RPMI8226 (cell line): ENCODE measurements around the gene CDH20.

Experiments used
- DNase-seq: peaks from one replicate; pipeline ENCODE4 v3.0.0-alpha.2; 2015

Gene CDH20

DNA sequence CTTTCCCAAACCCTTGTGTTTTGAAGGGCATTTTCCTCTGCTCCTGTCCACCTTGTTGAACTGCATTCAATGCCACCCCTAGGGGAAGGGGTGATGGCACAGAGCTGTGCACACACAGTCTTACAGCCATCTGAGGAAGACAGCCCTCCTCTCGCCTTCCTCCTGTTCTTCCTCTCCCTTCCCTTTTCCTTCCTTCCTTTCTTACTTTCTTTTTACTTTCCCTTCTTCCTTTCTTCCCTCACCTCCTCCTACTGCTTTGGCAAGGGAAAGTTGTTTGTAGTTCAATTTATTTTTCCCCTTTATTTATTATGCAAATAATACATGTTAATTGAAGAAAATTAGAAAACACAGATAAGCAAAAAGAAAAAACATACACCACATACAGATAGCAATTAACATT is 99.4 kb downstream of the CDH20 start:
- no peak for DNase-seq

- DNase-seq, result peak; percentile 26
Measured at GRCh38 chr18:61435064-61435652, 101.9 kb downstream of the CDH20 start.

DNA sequence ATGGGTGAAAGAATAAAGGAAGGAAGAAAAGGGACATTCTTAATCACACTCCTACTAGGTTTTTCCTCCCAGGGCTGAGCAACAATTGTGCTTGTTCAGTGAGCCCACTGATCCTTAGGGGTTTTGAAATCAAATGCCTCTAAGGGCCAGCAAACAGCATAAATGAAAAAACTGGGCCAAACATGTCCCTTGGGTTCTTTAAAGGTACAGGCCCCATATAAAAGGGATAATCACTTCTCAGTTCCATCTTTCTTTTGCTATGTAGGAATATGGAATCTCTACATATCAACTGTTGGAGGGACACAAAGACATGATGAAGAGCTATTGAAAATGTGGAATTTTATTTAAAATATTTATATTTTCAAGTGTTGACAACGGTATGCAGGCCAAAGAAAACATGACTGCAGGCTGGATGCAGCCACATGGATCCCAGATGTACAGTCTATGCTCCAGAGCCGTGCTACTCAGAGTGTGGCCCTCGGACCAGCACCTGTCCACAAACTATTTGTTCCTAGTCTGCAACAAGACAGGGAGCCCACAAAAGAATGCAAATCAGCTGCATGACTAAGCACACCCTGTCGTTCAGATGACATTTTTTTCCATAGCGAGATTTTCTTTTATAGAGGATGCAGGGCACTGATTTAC is 110.0 kb downstream of the CDH20 start:
- no peak for DNase-seq

- no peak for DNase-seq
Measured at GRCh38 chr18:61448316-61448715, 115.1 kb downstream of the CDH20 start.

DNA sequence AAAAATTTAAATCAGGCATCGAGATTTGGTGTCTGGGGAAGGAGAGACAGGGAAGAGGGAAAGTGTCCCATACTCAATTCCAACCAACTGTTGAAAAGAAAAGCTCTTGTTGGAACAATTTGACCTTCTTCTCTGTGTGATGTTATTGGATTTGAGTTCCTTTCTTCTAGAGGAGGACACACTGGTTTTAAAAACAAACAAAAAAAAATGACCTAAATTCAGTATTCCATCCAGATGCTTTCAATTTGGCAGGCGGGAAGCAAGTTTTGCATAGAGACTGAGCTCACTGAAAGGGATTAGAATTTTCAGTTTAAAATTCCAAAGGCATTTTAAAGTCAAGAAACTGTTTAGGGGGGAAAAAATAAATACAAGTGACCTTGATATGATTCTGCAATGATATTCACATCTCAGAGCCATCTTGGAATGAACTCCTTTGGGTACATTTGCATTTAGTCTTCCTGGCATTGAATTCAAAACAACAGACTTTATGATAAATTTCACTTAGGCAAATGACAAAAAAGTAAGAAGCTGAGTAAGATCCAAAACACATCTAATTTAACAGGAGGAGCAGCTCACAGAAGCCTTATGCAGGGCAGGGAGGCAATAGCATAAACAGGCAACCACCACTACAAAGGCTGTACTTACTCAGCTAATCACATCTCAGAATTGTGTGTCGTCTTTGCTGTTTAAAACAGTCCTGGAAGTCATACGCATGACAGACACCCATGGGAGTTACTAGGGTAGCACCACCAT is 126.8 kb downstream of the CDH20 start:
- DNase-seq, result no peak

- DNase-seq, result no peak
Measured at GRCh38 chr18:61464551-61465142, 131.4 kb downstream of the CDH20 start.

- DNase-seq, result no peak
Measured at GRCh38 chr18:61466736-61467135, 133.5 kb downstream of the CDH20 start.

DNA sequence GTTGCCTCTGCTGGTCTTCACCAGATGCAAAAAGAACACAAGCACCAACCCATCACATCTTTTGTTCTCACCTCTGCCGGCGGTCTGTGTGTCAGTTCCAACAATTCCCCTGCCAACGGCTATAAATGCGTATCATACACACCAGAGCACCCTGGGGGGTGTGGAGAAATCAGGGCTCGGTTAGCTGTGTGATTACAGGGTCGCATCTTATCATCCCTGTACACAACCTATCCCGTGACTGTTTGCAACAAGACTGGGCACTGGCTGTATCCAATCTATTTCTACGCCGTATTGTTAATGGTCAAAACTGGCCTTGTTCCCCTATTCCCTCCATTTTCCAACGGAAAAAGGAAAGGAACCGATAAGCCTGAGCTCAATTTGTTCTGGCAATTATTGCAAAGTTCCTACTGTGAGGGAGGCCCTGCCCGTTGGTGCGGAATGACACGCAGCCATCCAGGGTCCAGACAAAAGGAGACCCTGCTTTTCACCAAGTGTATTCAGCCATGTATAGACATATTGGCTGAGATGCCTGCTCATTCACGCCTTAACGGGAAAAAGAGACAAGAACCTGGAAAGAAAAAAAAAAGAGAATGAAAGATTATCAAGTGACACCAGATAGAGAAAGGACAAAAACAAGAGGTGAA is 136.9 kb downstream of the CDH20 start:
- no peak for DNase-seq

DNA sequence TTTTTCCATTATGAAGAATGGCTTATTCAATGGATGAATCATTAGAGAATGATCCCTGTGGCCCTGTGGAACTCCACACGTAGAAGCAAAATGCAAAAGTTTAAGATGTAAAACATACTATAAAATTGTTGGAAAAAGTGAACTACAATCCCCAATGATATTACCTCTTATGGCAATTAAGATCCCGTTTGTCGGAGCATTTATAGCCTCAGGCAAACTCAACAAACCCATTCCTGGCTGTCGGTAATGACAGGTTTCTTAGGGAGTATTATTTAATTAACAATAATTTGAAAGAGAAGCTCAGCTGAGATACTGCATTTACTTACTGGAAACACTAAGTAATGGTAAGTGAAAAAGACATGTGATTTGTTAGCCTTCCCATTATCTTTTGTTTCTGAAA is 138.3 kb downstream of the CDH20 start:
- no peak for DNase-seq

DNA sequence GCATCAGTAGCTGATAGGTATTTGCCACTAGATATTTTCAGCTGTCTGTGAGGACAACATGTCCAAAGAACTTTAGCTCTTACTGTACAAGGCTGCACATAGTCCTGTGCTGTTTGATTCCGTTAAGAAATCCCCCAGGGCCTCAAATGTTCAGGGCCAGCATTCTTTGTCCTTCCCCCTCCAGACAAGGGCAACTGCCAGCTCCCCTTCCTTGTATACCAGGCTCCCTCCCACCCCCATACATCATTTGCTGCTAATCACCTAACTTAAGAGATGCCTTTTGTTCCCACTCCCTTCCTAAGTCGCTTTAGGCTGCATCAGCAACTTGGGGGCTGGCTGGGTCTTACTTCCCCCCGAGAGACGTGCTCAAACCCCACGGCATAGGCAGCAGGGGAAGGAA is 138.7 kb downstream of the CDH20 start:
- no peak for DNase-seq

GRCh38 chr18:61474341-61474740 is 141.1 kb downstream of the CDH20 start:
- no peak for DNase-seq

GRCh38 chr18:61474918-61475317 is 141.7 kb downstream of the CDH20 start:
- DNase-seq, result no peak

GRCh38 chr18:61475931-61476330 is 142.7 kb downstream of the CDH20 start:
- no peak for DNase-seq

DNA sequence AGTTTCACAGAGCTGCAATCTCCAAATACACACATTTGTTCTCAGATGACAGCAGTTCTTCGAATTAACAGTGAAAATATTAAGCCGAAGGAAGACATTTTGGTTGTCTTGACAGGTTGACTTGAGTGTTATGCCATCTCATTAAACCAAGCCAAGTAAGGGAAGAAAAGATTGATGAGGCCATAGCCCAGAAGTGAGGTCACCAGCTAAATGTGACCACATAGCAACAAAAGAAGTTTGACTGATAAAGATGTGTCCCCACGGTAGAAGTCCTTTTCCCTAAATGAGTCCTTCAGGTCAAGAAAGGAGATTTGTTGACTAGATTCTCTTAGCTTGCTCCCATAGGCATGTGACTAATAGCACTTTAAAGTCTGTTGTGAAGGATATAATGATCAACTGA is 156.1 kb downstream of the CDH20 start:
- DNase-seq, result no peak

- no peak for DNase-seq
Measured at GRCh38 chr18:61496374-61496773, 163.1 kb downstream of the CDH20 start.

DNA sequence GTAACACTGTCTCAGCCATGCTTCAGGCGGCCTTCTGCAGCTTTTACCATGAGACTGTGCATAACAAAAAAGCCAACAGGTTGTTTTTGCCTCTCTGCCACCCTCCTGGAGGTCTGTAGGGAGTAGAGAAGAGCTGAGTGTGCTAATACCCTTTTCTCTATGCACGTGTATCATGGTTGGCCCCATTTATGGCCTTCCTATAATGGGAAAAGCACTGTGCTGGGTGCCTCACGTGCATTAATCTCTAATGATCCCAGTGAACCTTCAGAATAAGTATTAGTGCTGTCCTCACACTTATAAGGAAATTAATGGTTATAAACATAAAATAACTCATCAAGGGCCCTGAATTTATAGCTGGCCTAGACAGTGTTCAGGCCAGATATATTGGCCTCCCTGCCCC is 164.2 kb downstream of the CDH20 start:
- no peak for DNase-seq

- peak; percentile 55 for DNase-seq
Measured at GRCh38 chr18:61502472-61502871, 169.2 kb downstream of the CDH20 start.

- DNase-seq, result no peak
Measured at GRCh38 chr18:61503688-61504087, 170.5 kb downstream of the CDH20 start.

DNA sequence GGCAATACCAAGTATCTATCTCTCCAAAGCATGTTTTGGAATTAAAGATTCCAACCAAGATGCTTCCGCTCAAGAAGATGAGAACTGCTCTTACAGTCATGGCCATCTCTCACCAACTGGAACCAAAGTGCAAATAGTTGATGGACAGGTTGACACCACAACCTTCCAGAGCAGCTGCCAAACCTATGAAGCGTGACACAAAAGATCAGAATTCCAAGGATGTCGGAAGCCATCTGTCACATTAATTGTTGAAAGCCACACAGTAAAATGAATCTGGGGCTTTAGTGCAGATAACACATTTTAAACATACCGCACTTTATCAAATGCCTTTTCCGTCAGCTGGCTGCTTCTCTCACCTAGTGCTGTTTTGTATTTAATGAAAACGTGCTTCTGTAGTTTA is 195.7 kb downstream of the CDH20 start:
- DNase-seq, result no peak

- no peak for DNase-seq
Measured at GRCh38 chr18:61530681-61531080, 197.5 kb downstream of the CDH20 start.

DNA sequence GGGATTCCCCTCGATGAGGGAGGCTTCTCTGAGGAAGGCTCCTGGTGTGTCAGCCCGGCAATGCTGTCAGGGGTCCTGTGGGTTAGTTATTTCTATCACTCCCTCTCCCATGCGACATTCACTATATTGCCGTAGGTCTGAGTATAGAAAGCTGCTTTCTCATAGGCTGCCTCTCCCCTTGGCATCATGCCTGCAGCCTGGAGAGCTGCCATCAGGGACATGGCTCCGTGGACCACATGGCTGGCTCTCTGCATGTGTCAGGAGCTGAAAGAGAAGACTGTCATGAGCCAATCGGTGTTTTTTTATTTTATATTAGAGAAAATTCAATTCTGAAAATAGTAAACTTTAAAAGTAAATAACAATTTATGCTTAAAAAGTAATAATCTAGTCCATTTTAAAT is 198.0 kb downstream of the CDH20 start:
- no peak for DNase-seq

GRCh38 chr18:61531891-61532290 is 198.7 kb downstream of the CDH20 start:
- no peak for DNase-seq

DNA sequence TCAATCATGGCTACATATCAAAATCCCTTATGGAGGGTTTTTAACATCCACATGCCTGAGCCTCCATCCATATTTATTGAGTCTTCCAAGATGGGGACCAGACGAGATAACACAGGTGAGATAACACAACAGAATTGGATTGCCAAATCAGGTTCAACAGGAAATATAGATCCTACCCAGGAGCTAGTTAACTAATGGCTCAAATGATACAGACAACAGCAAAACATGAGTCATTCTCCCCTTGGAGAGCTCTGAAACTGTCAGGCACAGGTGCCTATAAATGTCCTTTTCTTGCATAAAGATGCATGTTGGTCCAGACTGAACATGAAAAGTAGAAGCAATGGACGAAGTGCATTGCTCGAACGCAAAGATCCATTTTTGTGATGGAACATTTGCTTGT is 202.2 kb downstream of the CDH20 start:
- DNase-seq, result no peak

GRCh38 chr18:61541673-61542072 is 208.4 kb downstream of the CDH20 start:
- no peak for DNase-seq
